B cell (primary cell): ENCODE data around the gene ASIC3. TPM values are rescaled to one million over a fixed set of nuclear protein-coding genes. Genes with fewer than 3 reads are reported as not detected.

Experiments
- ATAC-seq: fragments of 200-7000 bp; cut with Tn5 transposase; one replicate; pipeline ENCODE4 v1.10.0; 2021; ENCODE audit warnings: low read depth, mild to moderate bottlenecking, moderate number of reproducible peaks, moderate library complexity
- CTCF ChIA-PET: fragments of 350-600 bp; sonication (Branson Sonifier 250); formaldehyde crosslinking; loops from one replicate; lab custom pipeline; 2021; ENCODE audit warnings: antibody characterized with exemption, inconsistent platforms; lab: Charles Lee
- POLR2A ChIA-PET: fragments of 350-600 bp; sonication (Branson Sonifier 250); formaldehyde crosslinking; loops from one replicate; lab custom pipeline; 2021; ENCODE audit warnings: antibody characterized with exemption; lab: Charles Lee
- DNase-seq: peaks from one replicate; pipeline ENCODE4 v3.0.0; 2013
- H2AFZ ChIP-seq: 2 replicates; pipeline ENCODE4 v1.6.1; 2012; ENCODE audit warnings: mild to moderate bottlenecking, low read depth, low read length; ENCODE audit not compliant: insufficient read depth, poor library complexity, severe bottlenecking
- H3K27ac ChIP-seq, 2 donors: 1 replicate in 1 of 2; 2 replicates in 1 of 2; pipeline ENCODE4 v1.5.1; 2012 to 2013; ENCODE audit warnings: low read length in 2 of 2, mild to moderate bottlenecking in 2 of 2, moderate library complexity in 1 of 2
- H3K27me3 ChIP-seq, 4 experiments: fragments of 200-600 bp in 1 of 4; sonication (generic) in 1 of 4; replicated peaks in 1 of 4; 1 replicate in 2 of 4; 2 replicates in 2 of 4; pipeline versions ENCODE4 v1.6.1 to v1.7.0; 2013 to 2016; ENCODE audit warnings: low read length in 3 of 4, mild to moderate bottlenecking in 2 of 4, mixed read lengths in 1 of 4, moderate library complexity in 1 of 4; ENCODE audit not compliant: insufficient read depth in 4 of 4, control insufficient read depth in 3 of 4; ENCODE audit errors: control extremely low read depth in 1 of 4
- H3K36me3 ChIP-seq, 2 experiments: replicated peaks in 1 of 2; 1 replicate in 1 of 2; 2 replicates in 1 of 2; pipeline versions ENCODE4 v1.6.1 to v1.7.1; 2013; ENCODE audit warnings: low read length in 1 of 2; ENCODE audit not compliant: insufficient read depth in 2 of 2, control insufficient read depth in 1 of 2; ENCODE audit errors: control extremely low read depth in 1 of 2, extremely low read depth in 1 of 2
- H3K4me1 ChIP-seq, 2 donors: fragments of 200-600 bp in 1 of 2; sonication (generic) in 1 of 2; 1 replicate in 1 of 2; 2 replicates in 1 of 2; pipeline versions ENCODE4 v1.5.1 to v1.6.1; 2013 to 2017; ENCODE audit warnings: low read length in 2 of 2; ENCODE audit not compliant: control insufficient read depth in 2 of 2, insufficient read depth in 2 of 2
- H3K4me2 ChIP-seq: replicated peaks from 2 replicates; pipeline ENCODE3; 2012; ENCODE audit warnings: mild to moderate bottlenecking, low read depth, low read length; ENCODE audit not compliant: poor library complexity, severe bottlenecking
- H3K4me3 ChIP-seq, 5 experiments: fragments of 200-600 bp in 1 of 5; sonication (generic) in 1 of 5; 1 replicate in 3 of 5; 2 replicates in 2 of 5; pipeline versions ENCODE4 v1.5.1 to v1.7.0; 2011 to 2016; ENCODE audit warnings: low read length in 4 of 5, mild to moderate bottlenecking in 4 of 5, low read depth in 2 of 5, control low read depth in 1 of 5, moderate library complexity in 1 of 5; ENCODE audit not compliant: insufficient read depth in 1 of 5; ENCODE audit errors: control extremely low read depth in 1 of 5, extremely low read depth in 1 of 5
- H3K79me2 ChIP-seq: fragments of 200-600 bp; sonication (generic); one replicate; pipeline ENCODE4 v1.6.0; 2016; ENCODE audit warnings: low read length; ENCODE audit not compliant: control insufficient read depth, insufficient read depth
- H3K9ac ChIP-seq: fragments of 200-600 bp; sonication (generic); 2 replicates; pipeline ENCODE4 v1.6.1; 2017; ENCODE audit warnings: mild to moderate bottlenecking, low read length, moderate library complexity
- H3K9me3 ChIP-seq, 3 donors: one replicate each; pipeline versions ENCODE4 v1.6.1 to v1.7.1; 2013; ENCODE audit warnings: low read length in 2 of 3; ENCODE audit not compliant: control insufficient read depth in 2 of 3, insufficient read depth in 1 of 3; ENCODE audit errors: control extremely low read depth in 1 of 3
- H4K20me1 ChIP-seq: 2 replicates; pipeline ENCODE4 v1.6.0; 2012; ENCODE audit warnings: mild to moderate bottlenecking, low read length; ENCODE audit not compliant: insufficient read depth, control insufficient read depth, poor library complexity, severe bottlenecking
- H3K27ac Mint-ChIP-seq: one replicate; pipeline ENCODE4 v1.8.0; 2021; ENCODE audit warnings: mixed read lengths
- H3K27me3 Mint-ChIP-seq: one replicate; pipeline ENCODE4 v1.8.0; 2021; ENCODE audit warnings: mixed read lengths
- H3K4me1 Mint-ChIP-seq: one replicate; pipeline ENCODE4 v1.8.0; 2021; ENCODE audit warnings: mixed read lengths
- H3K4me3 Mint-ChIP-seq: one replicate; pipeline ENCODE4 v1.8.0; 2021; ENCODE audit warnings: mixed read lengths
- H3K9me3 Mint-ChIP-seq: one replicate; pipeline ENCODE4 v1.8.0; 2022; ENCODE audit warnings: mixed read lengths; ENCODE audit not compliant: insufficient read depth
- EZH2 ChIP-seq: IDR thresholded peaks from 2 replicates; pipeline ENCODE4 v1.6.1; 2012; ENCODE audit warnings: borderline replicate concordance, low read depth, mild to moderate bottlenecking, moderate library complexity, low read length; ENCODE audit not compliant: insufficient read depth, poor library complexity, severe bottlenecking
- WGBS: methylation state at CpG from one replicate; pipeline ENCODE4 v1.1.5; 2013; ENCODE audit warnings: missing lambda C conversion rate; ENCODE audit not compliant: insufficient coverage; 5-methylcytosine and 5-hydroxymethylcytosine counted together
- intact Hi-C: fragments of 100-400 bp; cut with micrococcal nuclease; formaldehyde crosslinking; loops from one replicate; pipeline ENCODE4 v1.10.0; 2022
- polyA plus RNA-seq: library from polyadenylated mRNA; depleted of rRNA; stranded (reverse); fragments of >200 nt; gene quantifications from 2 replicates; pipeline ENCODE4 v1.2.3, GENCODE V29; 2012
- total RNA-seq, 2 donors: library from RNA; stranded (reverse); fragments of 120-200 nt in 1 of 2; gene quantifications; 1 replicate in 1 of 2; 2 replicates in 1 of 2; pipeline versions ENCODE4 v1.2.3 to v1.2.4, GENCODE V29; 2013 to 2022
- TF ChIP-seq, protein P1 (sequence below): fragments of 200-600 bp; IDR thresholded peaks from one replicate; pipeline ENCODE4 v1.8.0; 2022; ENCODE audit warnings: antibody characterized with exemption, mild to moderate bottlenecking

ASIC3 gene
- total and polyA plus RNA-seq, 2 donors (not counting 1 experiment from before 2014, with no cell fraction given): 4.8 to 5.0 TPM

GRCh38 chr7:151033864-151034249 lies 14.5 kb upstream of the ASIC3 start:
- no peak overlapping the region for H3K27ac ChIP-seq
- Mint-ChIP-seq H3K27ac (no peak overlapping the region), H3K4me1 (peaks cover 8% of the 10 kb centered on the region), H3K4me3 (no peak overlapping the region), H3K9me3 (no peaks in the 10 kb centered on the region), H3K27me3 (no peaks in the 10 kb centered on the region)
- peaks cover 4 to 6% of the 10 kb centered on the region in 2 donors for H3K4me1 ChIP-seq
- no peak for ATAC-seq
- H3K9me3 ChIP-seq: no peaks in the 10 kb centered on the region
- H4K20me1 ChIP-seq: no peaks in the 10 kb centered on the region
- DNase-seq: no peak
- ChIA-PET CTCF (no interaction called here), POLR2A (no interaction called here)
- no peak for TF ChIP-seq EZH2
- TF ChIP-seq, protein P1, sequence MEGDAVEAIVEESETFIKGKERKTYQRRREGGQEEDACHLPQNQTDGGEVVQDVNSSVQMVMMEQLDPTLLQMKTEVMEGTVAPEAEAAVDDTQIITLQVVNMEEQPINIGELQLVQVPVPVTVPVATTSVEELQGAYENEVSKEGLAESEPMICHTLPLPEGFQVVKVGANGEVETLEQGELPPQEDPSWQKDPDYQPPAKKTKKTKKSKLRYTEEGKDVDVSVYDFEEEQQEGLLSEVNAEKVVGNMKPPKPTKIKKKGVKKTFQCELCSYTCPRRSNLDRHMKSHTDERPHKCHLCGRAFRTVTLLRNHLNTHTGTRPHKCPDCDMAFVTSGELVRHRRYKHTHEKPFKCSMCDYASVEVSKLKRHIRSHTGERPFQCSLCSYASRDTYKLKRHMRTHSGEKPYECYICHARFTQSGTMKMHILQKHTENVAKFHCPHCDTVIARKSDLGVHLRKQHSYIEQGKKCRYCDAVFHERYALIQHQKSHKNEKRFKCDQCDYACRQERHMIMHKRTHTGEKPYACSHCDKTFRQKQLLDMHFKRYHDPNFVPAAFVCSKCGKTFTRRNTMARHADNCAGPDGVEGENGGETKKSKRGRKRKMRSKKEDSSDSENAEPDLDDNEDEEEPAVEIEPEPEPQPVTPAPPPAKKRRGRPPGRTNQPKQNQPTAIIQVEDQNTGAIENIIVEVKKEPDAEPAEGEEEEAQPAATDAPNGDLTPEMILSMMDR: no peak
- no peak overlapping the region for H2AFZ ChIP-seq
- no peak overlapping the region for H3K9ac ChIP-seq
- 93% methylated on average over 4 of the region's 5 CpGs for WGBS
- no peaks in the 10 kb centered on the region for H3K27me3 ChIP-seq
- intact Hi-C loops: no loop called here
- peaks cover 0 to 23% of the 10 kb centered on the region in 2 experiments for H3K36me3 ChIP-seq
- no peak overlapping the region for H3K4me3 ChIP-seq
- H3K79me2 ChIP-seq: peaks cover 12% of the 10 kb centered on the region
- H3K4me2 ChIP-seq: no peak overlapping the region

GRCh38 chr7:151034312-151035025 lies 13.9 kb upstream of the ASIC3 start:
- Histone ChIP-seq H2AFZ (no peak overlapping the region), H4K20me1 (no peaks in the 10 kb centered on the region), H3K27ac (no peak overlapping the region), H3K9me3 (no peaks in the 10 kb centered on the region), H3K79me2 (peaks cover 6% of the 10 kb centered on the region), H3K4me1 (no peaks in the 10 kb centered on the region), H3K4me2 (no peak overlapping the region), H3K4me3 (no peak overlapping the region), H3K36me3 (peaks cover 0 to 23% of the 10 kb centered on the region in 2 experiments), H3K27me3 (no peaks in the 10 kb centered on the region), H3K9ac (no peak overlapping the region)
- H3K4me3 Mint-ChIP-seq: no peak overlapping the region
- no peak for TF ChIP-seq EZH2
- TF ChIP-seq, protein P1: no peak
- H3K9me3 Mint-ChIP-seq: no peaks in the 10 kb centered on the region
- peaks cover 4% of the 10 kb centered on the region for H3K4me1 Mint-ChIP-seq
- ChIA-PET POLR2A (no interaction called here), CTCF (no interaction called here)
- 99% methylated on average over 15 of the region's 21 CpGs for WGBS
- H3K27me3 Mint-ChIP-seq: no peaks in the 10 kb centered on the region
- H3K27ac Mint-ChIP-seq: no peak overlapping the region
- intact Hi-C loops: no loop called here
- DNase-seq (no peak), ATAC-seq (no peak)
